Measurements from ENCODE around the gene RALGAPA1.
"Not testable (repeated sequence)": the region's sequence is repeated elsewhere in the genome, so short reads cannot be mapped to it uniquely, and the experiment has no call there.

Gene RALGAPA1

GRCh38 chr14:35821564-35822411, 12.7 kb upstream of the RALGAPA1 start:
- no peak for DNase-seq (ENCODE audit: low read depth)

- no peak for DNase-seq (ENCODE audit: low read depth)
Measured at GRCh38 chr14:35819591-35820540, 10.8 kb upstream of the RALGAPA1 start.

- no peak for DNase-seq (ENCODE audit: low read depth)
Measured at GRCh38 chr14:35818346-35819115, 9.4 kb upstream of the RALGAPA1 start.

GRCh38 chr14:35814371-35815005, 5.4 kb upstream of the RALGAPA1 start:
- DNase-seq (ENCODE audit: low read depth): peak; percentile 68

- no peak for DNase-seq (ENCODE audit: low read depth)
Measured at GRCh38 chr14:35810963-35811362, 1.9 kb upstream of the RALGAPA1 start.

- no peak for DNase-seq (ENCODE audit: low read depth)
Measured at GRCh38 chr14:35809597-35809996, 502 bp upstream of the RALGAPA1 start.

GRCh38 chr14:35808076-35808637, 938 bp downstream of the RALGAPA1 start:
- DNase-seq (ENCODE audit: low read depth): no peak

- DNase-seq (ENCODE audit: low read depth): no peak
Measured at GRCh38 chr14:35807131-35807961, 1.7 kb downstream of the RALGAPA1 start.

GRCh38 chr14:35806006-35806907, 2.8 kb downstream of the RALGAPA1 start:
- DNase-seq (ENCODE audit: low read depth): no peak

- DNase-seq (ENCODE audit: low read depth): no peak
Measured at GRCh38 chr14:35797796-35798195, 11.3 kb downstream of the RALGAPA1 start.

- no peak for DNase-seq (ENCODE audit: low read depth)
Measured at GRCh38 chr14:35789651-35790050, 19.4 kb downstream of the RALGAPA1 start.

GRCh38 chr14:35786856-35787255, 22.2 kb downstream of the RALGAPA1 start:
- DNase-seq (ENCODE audit: low read depth): no peak

- DNase-seq (ENCODE audit: low read depth): no peak
Measured at GRCh38 chr14:35783699-35784098, 25.4 kb downstream of the RALGAPA1 start.

GRCh38 chr14:35779368-35779767, 29.7 kb downstream of the RALGAPA1 start:
- no peak for DNase-seq (ENCODE audit: low read depth)

GRCh38 chr14:35777550-35777949, 31.5 kb downstream of the RALGAPA1 start:
- not testable (repeated sequence) for DNase-seq (ENCODE audit: low read depth)

- DNase-seq (ENCODE audit: low read depth): no peak
Measured at GRCh38 chr14:35776823-35777222, 32.3 kb downstream of the RALGAPA1 start.

GRCh38 chr14:35776085-35776484, 33.0 kb downstream of the RALGAPA1 start:
- DNase-seq (ENCODE audit: low read depth): not testable (repeated sequence)

- no peak for DNase-seq (ENCODE audit: low read depth)
Measured at GRCh38 chr14:35766700-35767082, 42.4 kb downstream of the RALGAPA1 start.

GRCh38 chr14:35766036-35766699, 42.9 kb downstream of the RALGAPA1 start:
- no peak for DNase-seq (ENCODE audit: low read depth)
